ENCODE data around the gene TLCD2.

- TF ChIP-seq CTCF (IDR thresholded peaks at IDR 0.05) (no peak), POLR2AphosphoS5 (IDR thresholded peaks at IDR 0.05) (no peak)
These were observed 803 bp upstream of the TLCD2 start for GRCh38 chr17:1710807-1711553.

Measured in prostate gland (tissue), 2 donors.